BE2C (cell line): Measurements from ENCODE around the gene TARS2.

Source experiments
- DNase-seq: peaks from one replicate; pipeline ENCODE4 v3.0.0-alpha.2; 2020
- H3K27me3 ChIP-seq: fragments of 250-450 bp; sonication (Bioruptor Pico); 2 replicates; pipeline ENCODE4 v1.5.1; 2020; ENCODE audit warnings: mild to moderate bottlenecking
- H3K36me3 ChIP-seq: fragments of 250-450 bp; sonication (Bioruptor Pico); 2 replicates; pipeline ENCODE4 v1.5.1; 2020; ENCODE audit warnings: mild to moderate bottlenecking
- H3K4me1 ChIP-seq: fragments of 250-450 bp; sonication (Bioruptor Pico); 2 replicates; pipeline ENCODE4 v1.5.1; 2020
- H3K4me3 ChIP-seq: 2 replicates; pipeline ENCODE4 v1.5.1; 2011; ENCODE audit warnings: low read depth, low read length
- H3K9me3 ChIP-seq: fragments of 250-450 bp; sonication (Bioruptor Pico); 2 replicates; pipeline ENCODE4 v1.5.1; 2020
- CTCF ChIP-seq: IDR thresholded peaks from 2 replicates; pipeline ENCODE4 v1.5.1; 2012; ENCODE audit warnings: mild to moderate bottlenecking, low read depth, low read length

Gene TARS2

DNA sequence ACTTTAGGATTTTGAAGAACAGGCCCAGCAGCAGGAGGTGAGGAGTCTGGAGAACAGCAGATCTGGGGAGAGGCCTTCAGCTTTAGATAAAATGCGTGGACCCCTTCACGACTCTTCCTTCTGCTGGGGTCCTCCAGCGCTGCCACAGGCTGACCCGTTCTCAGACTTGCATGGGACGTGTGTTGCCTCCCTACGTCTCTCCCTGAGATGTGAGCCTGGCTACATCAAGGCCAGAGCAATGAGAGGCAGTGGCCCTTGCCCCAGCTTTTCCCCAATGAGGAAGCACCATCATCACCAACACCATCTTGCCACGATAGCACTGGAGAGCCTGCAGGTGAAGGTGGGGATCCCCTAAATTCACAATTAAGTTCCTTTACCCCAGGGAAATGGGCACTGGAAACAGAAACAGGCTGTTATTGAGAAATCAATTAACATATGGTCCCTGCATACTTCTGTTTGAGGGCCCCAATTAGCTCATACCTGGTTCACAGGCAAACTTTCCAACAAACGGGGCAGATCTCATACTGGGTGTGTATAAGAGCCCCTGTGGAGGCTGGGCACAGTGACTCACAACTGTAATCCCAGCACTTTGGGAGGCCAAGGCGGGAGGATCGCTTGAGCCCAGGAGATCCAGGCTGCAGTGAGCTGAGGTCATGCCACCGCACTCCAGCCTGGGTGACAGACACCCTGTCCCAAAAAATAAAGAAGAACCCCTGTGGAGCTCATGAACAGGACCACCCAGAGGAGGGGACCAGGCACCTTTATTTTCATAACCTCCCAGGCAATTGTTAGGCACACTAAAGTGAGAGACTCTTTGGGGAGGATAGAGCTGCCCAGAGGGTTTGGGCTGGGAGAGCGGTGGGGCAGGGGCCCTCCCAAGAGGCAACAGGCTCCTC, 49.9 kb downstream of the TARS2 start:
- TF ChIP-seq CTCF: no peak
- Histone ChIP-seq H3K27me3 (no peaks in the 10 kb centered on the region), H3K4me1 (no peaks in the 10 kb centered on the region), H3K36me3 (no peaks in the 10 kb centered on the region), H3K9me3 (no peaks in the 10 kb centered on the region), H3K4me3 (no peak overlapping the region)
- DNase-seq: no peak

DNA sequence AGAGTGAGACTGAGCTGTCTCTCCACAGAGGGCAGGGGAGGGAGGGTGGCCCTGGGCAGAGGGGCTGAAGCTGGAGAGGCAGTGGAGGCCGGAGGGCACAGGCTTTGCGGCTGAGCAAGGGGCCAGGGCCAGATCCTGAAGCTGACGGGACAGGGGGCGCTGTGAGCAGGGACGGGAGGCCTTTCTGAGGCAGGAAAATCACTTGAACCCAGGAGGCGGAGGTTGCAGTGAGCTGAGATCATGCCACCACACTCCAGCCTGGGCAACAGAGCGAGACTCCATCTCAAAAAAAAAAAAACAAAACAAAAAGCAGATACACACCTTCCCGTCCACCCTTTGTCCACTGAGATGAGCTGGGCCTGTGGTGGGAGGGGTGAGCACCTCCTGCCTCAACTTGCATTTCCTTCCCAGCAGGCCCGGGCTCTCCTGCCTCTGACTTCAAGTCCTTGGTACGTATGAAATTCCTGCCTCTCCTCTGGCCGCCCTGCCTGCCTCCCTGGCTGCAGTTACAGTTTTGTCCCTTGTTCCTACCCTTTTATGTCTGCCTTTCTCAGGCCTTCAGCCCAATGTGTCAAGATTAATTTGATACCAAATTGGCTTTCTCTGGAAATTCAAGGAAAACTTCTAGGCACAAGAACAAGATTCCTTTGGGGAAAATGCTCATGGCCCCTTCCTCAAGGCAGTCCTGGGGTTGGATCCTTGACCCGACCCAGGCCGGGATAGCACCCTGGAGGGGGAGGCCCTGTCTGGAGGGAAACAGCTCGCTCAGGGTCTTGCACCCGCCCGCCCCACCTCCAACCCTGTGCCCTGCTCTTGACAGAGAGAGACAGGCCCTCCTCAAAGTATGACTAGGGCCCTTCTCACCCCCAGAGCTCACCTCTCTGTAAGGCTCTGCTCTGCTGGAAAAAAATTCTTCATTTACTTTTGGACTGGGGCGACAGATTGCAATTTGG, 50.8 kb downstream of the TARS2 start:
- Histone ChIP-seq H3K27me3 (no peaks in the 10 kb centered on the region), H3K9me3 (no peaks in the 10 kb centered on the region), H3K4me1 (no peaks in the 10 kb centered on the region), H3K36me3 (no peaks in the 10 kb centered on the region), H3K4me3 (no peak overlapping the region)
- DNase-seq: no peak
- no peak for TF ChIP-seq CTCF

DNA sequence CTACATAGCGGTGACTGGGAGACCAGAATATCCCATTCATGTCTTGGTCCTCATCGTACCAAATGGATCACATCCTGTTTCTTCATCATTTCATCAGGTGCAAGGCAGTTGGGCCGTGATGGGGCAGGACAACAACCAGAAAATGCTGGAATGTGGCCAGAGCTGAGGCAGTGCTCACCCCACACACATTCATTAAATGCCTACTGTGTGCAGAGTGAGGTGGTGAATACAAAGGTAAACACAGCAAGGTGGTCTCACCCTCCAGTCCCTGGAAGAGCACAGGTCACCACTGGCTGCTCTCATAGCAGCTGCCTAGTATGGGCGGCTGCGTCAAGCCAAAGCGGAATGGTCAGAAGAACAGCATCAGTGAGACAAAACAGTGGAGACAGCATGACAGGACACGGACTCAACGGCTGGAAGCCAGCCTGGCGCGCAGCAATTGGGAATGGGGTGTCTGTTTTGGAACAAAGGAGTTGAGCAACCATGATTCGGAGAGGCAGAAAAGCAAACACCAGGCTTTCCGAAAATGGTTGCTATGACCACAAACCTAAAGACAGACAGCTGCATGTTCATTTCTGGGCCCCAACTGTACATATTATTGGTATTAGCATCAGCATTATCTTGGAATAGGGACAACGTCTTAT, 56.4 kb downstream of the TARS2 start:
- Histone ChIP-seq H3K4me3 (no peak overlapping the region), H3K9me3 (no peaks in the 10 kb centered on the region)

DNA sequence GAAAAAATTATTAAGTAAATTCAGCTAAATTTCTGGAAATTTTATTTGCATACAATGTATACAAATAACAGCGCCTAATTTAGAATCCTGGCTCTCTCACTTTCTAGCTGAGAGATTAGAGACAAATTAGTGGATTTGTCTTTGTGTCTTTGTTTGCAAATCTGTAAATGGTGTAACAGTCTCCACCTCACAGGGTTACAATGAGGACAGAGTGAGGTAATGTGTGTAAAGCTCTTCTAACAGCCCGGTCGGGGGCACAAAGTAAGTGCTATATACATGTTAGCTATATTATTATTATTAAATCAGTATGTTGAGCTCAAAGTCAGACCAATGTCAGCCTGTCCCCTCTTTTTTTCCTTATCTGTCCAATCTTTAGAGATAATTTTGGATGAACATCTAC, 57.0 kb downstream of the TARS2 start:
- Histone ChIP-seq H3K4me3 (no peak overlapping the region), H3K9me3 (no peaks in the 10 kb centered on the region), H3K27me3 (no peaks in the 10 kb centered on the region), H3K36me3 (no peaks in the 10 kb centered on the region), H3K4me1 (no peaks in the 10 kb centered on the region)
- no peak for TF ChIP-seq CTCF
- no peak for DNase-seq

More for the DNA sequence above, 56.4 kb downstream of the TARS2 start:
- H3K4me1 ChIP-seq: no peaks in the 10 kb centered on the region
- no peaks in the 10 kb centered on the region for H3K36me3 ChIP-seq
- no peak for TF ChIP-seq CTCF
- no peak for DNase-seq
- H3K27me3 ChIP-seq: no peaks in the 10 kb centered on the region

- H3K4me3 ChIP-seq: no peak overlapping the region
- no peaks in the 10 kb centered on the region for H3K4me1 ChIP-seq
- no peak for DNase-seq
- TF ChIP-seq CTCF: no peak
- no peaks in the 10 kb centered on the region for H3K36me3 ChIP-seq
- H3K27me3 ChIP-seq: no peaks in the 10 kb centered on the region
- H3K9me3 ChIP-seq: no peaks in the 10 kb centered on the region
Measured at GRCh38 chr1:150545486-150546032, 58.3 kb downstream of the TARS2 start.
